Erythroblast (primary cell): ENCODE data around the gene MINDY4.

Source experiments
- GATA1 ChIP-seq: IDR thresholded peaks from 2 replicates; pipeline ENCODE4 v1.6.1; 2011; ENCODE audit warnings: low read depth, mild to moderate bottlenecking, control low read depth, low read length, moderate library complexity
- POLR2A ChIP-seq: IDR thresholded peaks from 2 replicates; pipeline ENCODE4 v1.6.1; 2011; ENCODE audit warnings: mild to moderate bottlenecking, low read length

DNA sequence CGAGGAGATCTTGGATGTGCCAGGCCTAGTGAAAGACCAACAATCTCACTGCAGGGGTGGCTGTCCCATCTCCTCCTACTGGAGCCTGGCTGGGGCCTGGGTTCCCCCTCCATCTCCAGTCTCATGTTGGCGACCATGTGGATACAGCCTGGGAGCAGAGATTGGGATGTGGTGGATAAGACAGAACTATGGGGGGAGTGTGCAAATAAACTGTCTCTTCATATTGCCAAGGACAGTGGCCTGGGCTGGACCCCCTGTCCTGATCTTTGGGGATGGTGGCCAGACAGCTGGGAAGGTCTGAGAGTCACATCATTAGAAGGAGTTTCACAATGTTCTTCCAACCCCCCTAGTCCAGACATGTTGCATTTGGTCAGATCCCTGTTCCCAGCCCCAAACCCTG, 5.8 kb upstream of the MINDY4 start:
- TF ChIP-seq POLR2A (no peak), GATA1 (no peak)
